HG02678 (cell line): ENCODE measurements around the gene MAMDC2.

Experiments used
- ATAC-seq: cut with Tn5 transposase; IDR thresholded peaks from one replicate; pipeline ENCODE4 v1.9.1; 2021; ENCODE audit warnings: mild to moderate bottlenecking, moderate library complexity; ENCODE audit not compliant: unreplicated experiment

The MAMDC2 gene

GRCh38 chr9:70130266-70130665 is 86.6 kb downstream of the MAMDC2 start:
- ATAC-seq = no peak

DNA sequence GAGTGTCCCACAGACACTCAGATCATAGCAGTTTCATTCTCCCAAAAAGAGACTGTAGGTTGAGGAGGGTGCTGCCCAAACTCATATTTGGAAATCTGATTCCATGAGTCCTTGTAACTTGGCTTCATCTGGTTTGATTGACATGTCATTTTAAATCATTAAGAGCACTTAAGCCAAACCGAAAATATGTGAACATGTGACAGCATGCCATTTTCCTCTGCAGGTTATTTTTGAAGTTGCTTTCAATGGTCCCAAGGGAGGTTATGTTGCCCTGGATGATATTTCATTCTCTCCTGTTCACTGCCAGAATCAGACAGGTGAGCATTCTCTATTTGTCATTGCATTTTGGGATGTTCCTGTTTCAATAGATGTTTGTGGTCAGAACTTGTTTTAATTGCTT is 87.6 kb downstream of the MAMDC2 start:
- no peak for ATAC-seq

- ATAC-seq = no peak
Measured at GRCh38 chr9:70133253-70134208, 89.9 kb downstream of the MAMDC2 start.

DNA sequence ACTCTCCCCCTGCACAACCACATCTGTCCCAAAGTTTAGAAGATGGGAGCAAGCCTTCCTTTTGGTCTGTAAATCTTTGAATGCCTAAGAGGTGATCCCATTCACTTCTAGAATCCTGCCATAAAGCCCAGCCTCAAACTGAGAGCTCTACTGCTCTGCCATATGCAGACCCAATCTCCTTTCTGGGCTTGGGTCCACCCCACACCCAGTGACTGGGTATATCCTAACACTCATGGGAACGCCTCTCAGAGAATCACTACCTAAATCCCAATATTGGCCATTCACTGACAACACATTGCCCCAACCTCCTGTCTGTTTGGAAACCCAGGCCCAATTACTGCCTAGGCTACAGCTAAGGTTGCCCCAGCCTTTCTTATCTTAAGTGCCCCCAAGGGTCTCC is 90.7 kb downstream of the MAMDC2 start:
- ATAC-seq = no peak

- ATAC-seq = no peak
Measured at GRCh38 chr9:70135176-70135575, 91.5 kb downstream of the MAMDC2 start.

- ATAC-seq = no peak
Measured at GRCh38 chr9:70136632-70137031, 93.0 kb downstream of the MAMDC2 start.

GRCh38 chr9:70137577-70137976 is 93.9 kb downstream of the MAMDC2 start:
- no peak for ATAC-seq

DNA sequence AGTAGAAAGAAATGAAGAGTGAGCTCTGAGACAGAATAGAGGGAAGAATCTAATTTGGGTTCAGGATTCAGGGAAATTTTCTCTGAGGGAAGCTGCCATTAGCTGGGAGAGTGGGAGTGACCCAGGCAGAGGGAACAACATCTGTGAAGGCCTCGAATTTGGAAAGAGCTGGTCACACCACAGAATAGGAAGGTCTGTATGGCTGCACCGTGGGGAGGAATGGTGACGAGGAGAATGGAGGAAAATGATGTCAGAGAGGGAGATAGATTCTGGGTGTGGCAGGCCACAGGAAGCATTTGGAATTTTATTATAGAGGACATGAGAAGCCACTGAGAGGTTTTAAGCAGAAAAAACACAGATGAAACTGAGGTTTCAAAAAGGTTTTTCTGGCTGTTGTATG is 98.5 kb downstream of the MAMDC2 start:
- no peak for ATAC-seq

DNA sequence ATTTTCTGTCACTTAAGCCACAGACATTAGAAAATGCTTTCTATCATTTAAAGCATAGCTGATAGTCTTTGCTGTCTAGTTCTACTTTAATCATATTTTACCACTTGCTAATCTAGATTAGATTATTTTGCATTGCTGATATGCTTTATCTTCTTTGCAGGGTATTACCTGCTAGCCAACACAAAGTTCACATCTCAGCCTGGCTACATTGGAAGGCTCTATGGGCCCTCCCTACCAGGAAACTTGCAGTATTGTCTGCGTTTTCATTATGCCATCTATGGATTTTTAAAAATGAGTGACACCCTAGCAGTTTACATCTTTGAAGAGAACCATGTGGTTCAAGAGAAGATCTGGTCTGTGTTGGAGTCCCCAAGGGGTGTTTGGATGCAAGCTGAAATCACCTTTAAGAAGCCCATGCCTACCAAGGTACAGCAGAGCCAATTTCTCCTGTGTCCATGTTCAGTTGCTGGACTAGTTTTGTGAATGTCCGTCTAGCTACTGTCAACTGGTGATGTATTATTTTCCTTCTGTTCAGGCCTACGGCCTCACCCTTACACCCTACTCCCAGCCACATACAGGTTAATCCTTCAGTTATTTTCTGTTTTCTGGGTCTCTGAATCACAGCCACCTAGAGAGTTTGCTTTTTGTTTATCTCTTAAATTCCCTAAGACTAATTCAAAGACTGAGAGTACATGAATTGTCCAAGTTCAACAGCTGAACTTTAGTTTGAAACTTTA is 99.9 kb downstream of the MAMDC2 start:
- no peak for ATAC-seq

DNA sequence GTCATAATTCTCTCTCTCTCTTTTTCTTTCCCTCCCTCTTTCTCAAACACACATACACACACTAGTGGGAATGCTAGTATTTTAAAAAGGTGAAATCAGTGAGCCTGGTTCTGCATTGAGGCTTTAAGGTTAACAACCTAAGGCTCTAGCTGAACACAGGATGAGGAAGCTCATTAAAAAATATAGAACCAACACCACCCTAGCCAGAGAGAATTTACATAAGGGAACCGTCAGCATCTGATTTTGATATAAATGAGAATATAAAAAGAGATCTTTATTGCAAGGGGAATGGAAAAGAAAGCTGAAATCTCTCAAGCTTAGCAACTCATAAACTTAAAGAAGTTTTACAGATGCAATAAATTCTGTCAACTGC is 100.5 kb downstream of the MAMDC2 start:
- ATAC-seq = no peak

DNA sequence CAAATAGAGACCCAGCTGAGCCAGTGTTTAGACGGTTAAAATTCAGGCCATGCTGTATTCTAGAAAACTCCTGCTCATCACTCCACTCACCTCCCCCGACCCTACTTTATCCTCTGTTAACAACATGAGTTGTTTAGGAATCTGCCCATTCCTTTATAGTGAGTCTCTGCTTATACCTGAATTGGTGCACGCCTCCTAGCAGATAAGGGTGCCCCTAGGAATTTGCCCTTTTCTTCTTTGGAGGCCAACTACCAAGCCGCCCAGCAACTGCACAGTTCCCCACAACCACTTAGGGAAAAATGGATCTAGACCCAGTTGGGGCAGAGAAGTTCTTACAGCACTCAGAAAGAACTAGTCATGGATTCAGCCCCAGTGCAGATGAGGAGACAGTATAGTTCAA is 102.3 kb downstream of the MAMDC2 start:
- ATAC-seq = no peak

GRCh38 chr9:70147196-70147595 is 103.5 kb downstream of the MAMDC2 start:
- no peak for ATAC-seq

DNA sequence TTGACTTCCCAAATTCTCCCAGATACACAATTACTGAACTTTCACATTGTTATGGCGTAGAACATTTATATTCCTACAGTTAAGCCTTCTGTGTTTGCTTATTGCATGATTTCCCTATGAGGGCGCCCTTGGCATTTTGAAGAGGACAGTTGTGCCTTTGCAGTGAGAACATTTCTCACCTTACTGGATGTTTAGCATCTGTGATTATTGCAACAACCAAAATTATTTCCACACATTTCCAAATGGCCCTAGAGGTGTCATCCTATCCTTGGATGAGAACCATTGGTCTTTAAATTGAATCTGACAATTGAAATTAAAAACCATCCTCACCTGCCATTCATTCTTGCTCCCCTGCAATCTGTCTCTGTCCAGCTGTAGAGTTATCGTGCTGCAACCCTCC is 104.0 kb downstream of the MAMDC2 start:
- ATAC-seq = no peak

DNA sequence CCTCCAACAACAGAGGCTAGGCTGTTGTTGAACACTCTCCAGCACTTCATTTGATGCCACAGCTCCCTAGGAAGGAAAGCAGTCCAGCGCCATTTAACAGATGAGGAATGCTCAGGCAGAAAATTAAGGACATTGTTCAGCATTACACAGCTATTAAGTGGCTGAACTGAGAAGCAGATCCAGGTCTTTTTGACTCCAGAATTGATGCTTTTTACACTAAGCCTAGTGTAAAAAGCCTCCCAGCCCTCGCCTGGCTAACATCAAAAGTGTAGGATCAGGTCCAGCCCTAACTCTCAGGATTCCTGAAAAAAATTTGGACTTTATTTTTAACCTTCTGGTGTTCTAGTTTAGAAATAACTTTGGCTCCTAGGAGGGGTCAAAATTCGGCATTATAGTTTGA is 108.7 kb downstream of the MAMDC2 start:
- ATAC-seq = no peak

DNA sequence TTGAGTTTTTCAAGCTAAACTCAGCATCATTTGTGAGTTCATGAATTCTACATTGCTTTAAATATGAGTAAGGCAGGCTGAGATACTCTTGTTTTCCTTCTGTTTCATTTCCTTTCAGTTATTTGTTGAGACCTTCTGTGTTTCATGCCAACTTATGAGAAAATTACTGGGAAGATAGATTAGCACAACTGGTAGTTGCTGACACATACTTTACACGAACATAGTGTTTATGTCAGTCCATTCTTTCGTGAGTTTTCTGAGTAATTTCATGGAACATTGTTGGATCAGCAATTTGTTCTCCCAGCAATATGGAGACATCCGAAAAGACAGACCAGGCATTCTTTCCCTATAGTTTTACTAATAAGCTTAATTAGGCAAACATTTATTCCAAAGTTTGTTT is 113.1 kb downstream of the MAMDC2 start:
- no peak for ATAC-seq

GRCh38 chr9:70159630-70160029 is 116.0 kb downstream of the MAMDC2 start:
- ATAC-seq = no peak

- ATAC-seq = no peak
Measured at GRCh38 chr9:70160686-70161600, 117.3 kb downstream of the MAMDC2 start.

- ATAC-seq = no peak
Measured at GRCh38 chr9:70165006-70165602, 121.5 kb downstream of the MAMDC2 start.

DNA sequence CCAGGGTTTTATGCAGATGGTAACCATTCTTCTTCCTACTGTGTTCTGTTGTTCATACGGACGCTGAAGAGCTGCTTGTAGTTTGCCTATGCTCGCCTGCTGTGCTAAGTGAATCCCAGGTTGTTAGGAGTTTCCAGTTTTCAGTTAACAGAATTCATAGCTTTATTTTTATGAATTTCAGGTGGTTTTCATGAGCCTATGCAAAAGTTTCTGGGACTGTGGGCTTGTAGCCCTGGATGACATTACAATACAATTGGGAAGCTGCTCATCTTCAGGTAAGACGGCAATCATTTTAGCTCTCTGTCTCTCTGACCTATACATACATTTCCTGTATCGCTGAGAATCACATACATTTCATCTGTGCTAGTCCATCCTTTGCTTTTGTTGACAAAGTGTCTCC is 124.9 kb downstream of the MAMDC2 start:
- no peak for ATAC-seq

DNA sequence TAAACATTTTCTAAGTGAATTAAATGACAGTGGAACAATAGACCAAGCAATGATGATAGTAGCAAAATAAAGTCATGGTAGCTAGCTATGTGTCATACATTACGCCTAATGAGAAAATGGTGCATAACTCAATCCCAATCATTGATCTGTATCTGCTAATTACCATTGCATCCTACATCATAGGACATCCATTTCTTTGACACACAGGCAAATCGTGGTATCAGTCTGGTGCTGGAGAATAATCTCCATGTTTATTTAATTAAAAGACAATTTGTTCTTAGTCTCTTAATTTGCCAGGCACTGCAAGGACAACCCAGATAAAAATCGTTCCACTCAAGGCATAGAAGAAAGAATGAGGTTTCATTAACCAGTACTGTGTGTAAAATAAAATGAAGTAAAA is 125.6 kb downstream of the MAMDC2 start:
- ATAC-seq = no peak
